HepG2 (cell line): ENCODE data around the gene MCC. TPM values are rescaled to one million over a fixed set of nuclear protein-coding genes. Genes with fewer than 3 reads are reported as not detected.

Source experiments
- ATAC-seq: fragments of 200-7000 bp; cut with Tn5 transposase; 3 replicates; pipeline ENCODE4 v1.9.1; 2020; ENCODE audit warnings: mild to moderate bottlenecking, moderate library complexity
- BruUV-seq: library from RNA; stranded (reverse); fragments of 400-500 nt; replicated peaks from 2 replicates; lab custom pipeline; 2021; lab: Mats Ljungman, UMichigan
- CTCF ChIA-PET: fragments of 300-600 bp; formaldehyde crosslinking; extraction: SDS; loops from one replicate; lab custom pipeline; 2021; ENCODE audit warnings: low total read pairs, inconsistent platforms, low intra/inter-chr PET ratio; lab: Yijun Ruan, JAX
- POLR2A ChIA-PET: fragments of 350-600 bp; sonication (Branson Sonifier 250); formaldehyde crosslinking; loops from one replicate; lab custom pipeline; 2020; ENCODE audit warnings: antibody characterized with exemption, inconsistent platforms; lab: Yijun Ruan, JAX
- DNase-seq: peaks from one replicate; pipeline ENCODE4 v3.0.0-alpha.2; 2015; ENCODE audit warnings: low spot score
- FAIRE-seq: peaks from 3 replicates; lab custom pipeline; 2011; peaks lifted over from hg19 to GRCh38; lab: Jason Lieb, UNC
- H2AFZ ChIP-seq: one replicate; pipeline ENCODE4 v1.6.1; 2011; ENCODE audit warnings: low read length, inconsistent platforms
- H3K27ac ChIP-seq: fragments of 300-600 bp; 3 replicates; pipeline ENCODE4 v1.8.0; 2011; ENCODE audit warnings: mixed run types, mild to moderate bottlenecking, mixed read lengths, low read length, inconsistent platforms; ENCODE audit not compliant: insufficient read depth; ENCODE audit errors: extremely low read length
- H3K27me3 ChIP-seq, 2 experiments: fragments of 200-600 bp in 1 of 2; 2 replicates in 1 of 2; 3 replicates in 1 of 2; pipeline versions ENCODE4 v1.6.0 to v1.8.0; 2011; ENCODE audit warnings: low read length in 2 of 2, mild to moderate bottlenecking in 2 of 2, moderate library complexity in 2 of 2, inconsistent platforms in 1 of 2; ENCODE audit not compliant: insufficient read depth in 2 of 2, control insufficient read depth in 1 of 2
- H3K36me3 ChIP-seq, 2 experiments: fragments of 200-600 bp in 1 of 2; replicated peaks in 1 of 2; 2 replicates in 1 of 2; 3 replicates in 1 of 2; pipeline versions ENCODE4 v1.5.1 to v1.8.0; 2011; ENCODE audit warnings: low read length in 2 of 2, inconsistent platforms in 1 of 2; ENCODE audit not compliant: insufficient read depth in 2 of 2, control insufficient read depth in 1 of 2
- H3K4me1 ChIP-seq: 2 replicates; pipeline ENCODE4 v1.5.1; 2012; ENCODE audit warnings: low read length, inconsistent platforms; ENCODE audit not compliant: insufficient read depth
- H3K4me2 ChIP-seq: 2 replicates; pipeline ENCODE4 v1.6.0; 2011; ENCODE audit warnings: low read depth, low read length, inconsistent platforms
- H3K4me3 ChIP-seq, 3 experiments: fragments of 200-600 bp in 1 of 3; sonication (generic), shearing (Covaris generic) in 1 of 3; replicated peaks in 1 of 3; 2 replicates each; pipeline ENCODE4 v1.5.1; 2011 to 2016; ENCODE audit warnings: low read length in 3 of 3, inconsistent platforms in 2 of 3, low read depth in 2 of 3, mild to moderate bottlenecking in 2 of 3, control low read depth in 1 of 3, mixed read lengths in 1 of 3; ENCODE audit not compliant: insufficient read depth in 1 of 3
- H3K79me2 ChIP-seq: one replicate; pipeline ENCODE4 v1.6.1; 2011; ENCODE audit warnings: low read length, inconsistent platforms; ENCODE audit not compliant: insufficient read depth
- H3K9ac ChIP-seq: 2 replicates; pipeline ENCODE4 v1.6.0; 2011; ENCODE audit warnings: mild to moderate bottlenecking, low read depth, low read length, inconsistent platforms; ENCODE audit not compliant: insufficient read depth
- H3K9me3 ChIP-seq: 2 replicates; pipeline ENCODE4 v1.5.1; 2012; ENCODE audit warnings: mild to moderate bottlenecking, low read length
- H4K20me1 ChIP-seq: 2 replicates; pipeline ENCODE4 v1.6.0; 2011; ENCODE audit warnings: inconsistent platforms, mild to moderate bottlenecking, low read length, moderate library complexity; ENCODE audit not compliant: insufficient read depth
- EZH2 ChIP-seq: conservative IDR thresholded peaks from 2 replicates; pipeline ENCODE4 v1.6.1; 2012; ENCODE audit warnings: mild to moderate bottlenecking, low read depth, low read length, moderate library complexity
- FOXC1 ChIP-seq: sonication (generic); formaldehyde crosslinking; IDR thresholded peaks from 2 replicates; pipeline ENCODE4 v1.8.0; 2022; ENCODE audit warnings: mild to moderate bottlenecking, missing genetic modification reagents, borderline replicate concordance
- HDAC2 ChIP-seq: sonication (generic); formaldehyde crosslinking; IDR thresholded peaks from 2 replicates; pipeline ENCODE4 v1.4.0; 2020; ENCODE audit warnings: missing genetic modification reagents
- MED13 ChIP-seq: sonication (generic); formaldehyde crosslinking; IDR thresholded peaks from 2 replicates; pipeline ENCODE4 v1.5.0; 2020; ENCODE audit warnings: missing genetic modification reagents
- RFXAP ChIP-seq: sonication (generic); formaldehyde crosslinking; IDR thresholded peaks from 2 replicates; pipeline ENCODE4 v1.4.0; 2020; ENCODE audit warnings: missing genetic modification reagents, borderline replicate concordance
- SOX5 ChIP-seq: IDR thresholded peaks from 2 replicates; pipeline ENCODE4 v1.6.1; 2016; ENCODE audit warnings: borderline replicate concordance
- ZNF687 ChIP-seq: sonication (generic); formaldehyde crosslinking; IDR thresholded peaks from 2 replicates; pipeline ENCODE4 v1.5.1; 2020; ENCODE audit warnings: mild to moderate bottlenecking, missing genetic modification reagents, moderate library complexity
- WGBS: methylation state at CpG from one replicate; pipeline ENCODE4 v1.1.6; 2017; ENCODE audit warnings: low lambda C conversion rate; 5-methylcytosine and 5-hydroxymethylcytosine counted together
- in situ Hi-C: cut with HindIII; loops from 2 replicates; pipeline ENCODE4 v1.10.0; 2017; ENCODE audit warnings: low pct_unique_long_range_greater_than_20kb; ENCODE audit not compliant: extremely low pct_ligation_motif_present
- intact Hi-C: fragments of 100-400 bp; cut with micrococcal nuclease; formaldehyde crosslinking; loops from one replicate; pipeline ENCODE4 v1.10.0; 2022; ENCODE audit not compliant: unreplicated experiment
- polyA plus RNA-seq, 8 experiments: library from polyadenylated mRNA; depleted of rRNA in 3 of 8; stranded (reverse) in 7 of 8; unstranded in 1 of 8; fragments of >200 nt; fragmentation: Illumina TruSeq in 4 of 8; extraction: Trizol in 4 of 8; gene quantifications; 2 replicates each; pipeline versions ENCODE4 v1.2.1 to v1.2.3, GENCODE V29; 2011 to 2016; ENCODE audit warnings: low read depth in 4 of 8, missing spikeins in 1 of 8, mixed read lengths in 1 of 8; ENCODE audit not compliant: insufficient read depth in 1 of 8
- total RNA-seq, 5 experiments: library from RNA; depleted of rRNA; stranded (reverse); fragments of >200 nt; fragmentation: Illumina TruSeq; extraction: Trizol; gene quantifications; 2 replicates each; pipeline ENCODE4 v1.2.3, GENCODE V29; 2016; ENCODE audit warnings: low read depth in 1 of 5
- TF ChIP-seq, protein P1 (sequence below): sonication (generic); formaldehyde crosslinking; IDR thresholded peaks from 2 replicates; pipeline ENCODE4 v1.4.0; 2020; ENCODE audit warnings: mild to moderate bottlenecking, missing genetic modification reagents

MCC gene
- total and polyA plus RNA-seq, 2 of the 13 experiments (the other 11 are each of a cell fraction or from before 2014, with no cell fraction given) = 0.55 to 2.4 TPM

- TF ChIP-seq, protein P1, sequence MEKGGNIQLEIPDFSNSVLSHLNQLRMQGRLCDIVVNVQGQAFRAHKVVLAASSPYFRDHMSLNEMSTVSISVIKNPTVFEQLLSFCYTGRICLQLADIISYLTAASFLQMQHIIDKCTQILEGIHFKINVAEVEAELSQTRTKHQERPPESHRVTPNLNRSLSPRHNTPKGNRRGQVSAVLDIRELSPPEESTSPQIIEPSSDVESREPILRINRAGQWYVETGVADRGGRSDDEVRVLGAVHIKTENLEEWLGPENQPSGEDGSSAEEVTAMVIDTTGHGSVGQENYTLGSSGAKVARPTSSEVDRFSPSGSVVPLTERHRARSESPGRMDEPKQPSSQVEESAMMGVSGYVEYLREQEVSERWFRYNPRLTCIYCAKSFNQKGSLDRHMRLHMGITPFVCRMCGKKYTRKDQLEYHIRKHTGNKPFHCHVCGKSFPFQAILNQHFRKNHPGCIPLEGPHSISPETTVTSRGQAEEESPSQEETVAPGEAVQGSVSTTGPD (CRISPR knock-in tag) = no peak
- TF ChIP-seq HDAC2 (CRISPR knock-in tag) = no peak
- TF ChIP-seq ZNF687 = peak; percentile 21; the same call in 1 of the 2 replicates
- peak; percentile 5; the same call in 1 of the 2 replicates for TF ChIP-seq SOX5 (CRISPR knock-in tag)
Measured at GRCh38 chr5:113488645-113489184, 462 bp upstream of the MCC start (continued).

DNA sequence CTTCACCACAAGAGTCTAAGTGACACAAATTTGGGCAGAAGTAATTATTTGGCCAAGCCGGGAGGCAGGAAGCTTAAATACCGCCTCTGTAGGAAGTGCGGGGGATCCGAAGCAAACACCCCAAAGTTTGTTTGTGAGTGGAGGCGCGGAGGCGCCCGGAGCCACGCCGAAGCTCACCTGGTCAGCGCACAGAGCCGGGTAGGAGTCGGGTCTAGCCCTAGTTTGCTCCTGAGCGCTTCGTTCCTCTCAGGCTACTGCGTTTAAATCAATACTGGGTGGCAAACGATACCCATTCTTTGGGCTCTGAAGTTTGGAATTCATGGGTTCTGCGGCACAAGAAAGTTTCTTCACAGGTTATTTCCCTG lies 855 bp downstream of the MCC start:
- TF ChIP-seq FOXC1 (CRISPR knock-in tag) (0 out of 2 replicates have a peak, but pooled peaks have one; percentile 21), MED13 (CRISPR knock-in tag) (no peak), RFXAP (CRISPR knock-in tag) (no peak), EZH2 (0 out of 2 replicates have a peak, but pooled peaks have one; percentile 65)
- Histone ChIP-seq H3K27ac (no peak overlapping the region), H3K27me3 (peaks cover 0 to 34% of the 10 kb centered on the region in 2 experiments; a peak in 4 of 5 replicates), H2AFZ (no peak overlapping the region), H3K4me1 (peaks cover 17% of the 10 kb centered on the region), H3K4me2 (peak overlapping the region; percentile 80), H3K9me3 (peaks cover 18% of the 10 kb centered on the region), H3K9ac (no peak overlapping the region), H3K36me3 (no peaks in the 10 kb centered on the region), H4K20me1 (no peaks in the 10 kb centered on the region), H3K79me2 (no peaks in the 10 kb centered on the region), H3K4me3 (peak overlapping the region; percentile 51 to 76 (median 76))
- intact Hi-C loops = no loop called here
- BruUV-seq = TSS peak; percentile 44
- ATAC-seq (peak; percentile 11; the same call in 2 of the 3 replicates), DNase-seq (no peak), FAIRE-seq (no peak)
- POLR2A ChIA-PET = interaction anchor here (2.1 kb wide), 1 partner anchor 26 kb away, joined by 13 read pairs; the partner anchor contains the start of gene YTHDC2
- in situ Hi-C loops = no loop called here
- 53% methylated on average over 18 of the region's 18 CpGs for WGBS
- CTCF ChIA-PET = no interaction called here
